Central memory CD4-positive, alpha-beta T cell (primary cell): Measurements from ENCODE around the gene NSDHL.
"Not testable (repeated sequence)": the region's sequence is repeated elsewhere in the genome, so short reads cannot be mapped to it uniquely, and the experiment has no call there.

Source experiments
- DNase-seq: peaks from one replicate; pipeline ENCODE4 v3.0.0; 2022
- total RNA-seq, 3 experiments: gene quantifications; one replicate each; lab custom pipeline; 2026; lab: John Stamatoyannopoulos, UW

Gene NSDHL
- total RNA-seq: 4.6 to 27.2 (median 8.6) reads per million in 3 experiments

DNA sequence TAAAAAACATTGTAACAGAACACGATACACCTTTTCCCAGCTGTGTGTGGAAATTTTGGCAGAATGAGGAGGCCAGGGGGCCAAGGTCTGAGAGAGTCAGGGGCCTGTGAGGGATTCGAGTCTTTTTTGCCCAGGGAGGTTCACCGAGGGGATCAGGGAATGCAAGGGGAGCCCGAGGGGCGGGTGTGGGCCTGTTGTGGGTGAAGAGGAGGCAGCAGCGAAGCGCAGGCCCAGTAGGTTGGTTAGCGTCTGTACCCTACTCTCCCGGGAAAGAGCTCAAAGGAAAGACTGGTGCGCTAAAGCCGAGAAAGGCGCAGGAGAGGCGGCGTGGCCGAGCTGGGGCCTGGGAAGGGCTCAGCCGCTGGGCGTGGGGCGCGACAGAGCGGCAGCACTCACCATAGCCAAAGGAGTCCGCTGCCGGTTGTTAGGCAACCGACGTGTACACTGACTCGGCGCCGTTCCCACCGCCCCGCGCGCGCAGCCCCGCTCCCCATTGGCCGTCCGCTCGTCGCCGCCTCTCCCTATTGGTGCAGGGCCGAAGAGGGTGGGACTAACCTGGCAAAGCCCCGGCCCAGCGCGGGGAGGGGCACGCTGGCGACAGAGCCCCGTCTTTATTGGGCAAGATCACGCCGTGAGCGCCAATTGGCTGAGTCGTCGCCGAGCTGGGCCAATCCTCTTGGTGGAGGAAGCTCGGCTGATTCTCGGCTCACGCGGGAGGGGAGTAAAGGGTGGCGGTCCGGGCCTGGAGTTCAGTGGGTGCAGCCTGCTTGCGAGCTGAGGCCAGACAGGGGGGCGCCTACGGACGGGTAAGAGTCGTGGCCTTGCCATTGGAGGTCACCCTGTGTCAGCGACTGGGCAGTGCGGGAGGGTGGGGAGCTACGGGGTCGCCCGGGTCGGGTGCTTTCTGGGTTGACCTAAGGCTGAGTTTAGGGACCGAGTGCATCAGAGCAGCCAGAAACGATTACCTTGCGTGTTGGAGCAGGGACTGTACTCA, at the start of gene NSDHL, which contains the start of gene CETN2:
Gene NSDHL, plus strand, starts transcription at position 752 of the 994 bp plus-strand sequence. CDS start 15,262 bp downstream, outside the sequence.
Gene CETN2, minus strand, starts transcription at position 446 of the 994 bp plus-strand sequence. Its CDS starts 47 bp downstream, at position 399.
- peak; percentile 93 for DNase-seq

DNA sequence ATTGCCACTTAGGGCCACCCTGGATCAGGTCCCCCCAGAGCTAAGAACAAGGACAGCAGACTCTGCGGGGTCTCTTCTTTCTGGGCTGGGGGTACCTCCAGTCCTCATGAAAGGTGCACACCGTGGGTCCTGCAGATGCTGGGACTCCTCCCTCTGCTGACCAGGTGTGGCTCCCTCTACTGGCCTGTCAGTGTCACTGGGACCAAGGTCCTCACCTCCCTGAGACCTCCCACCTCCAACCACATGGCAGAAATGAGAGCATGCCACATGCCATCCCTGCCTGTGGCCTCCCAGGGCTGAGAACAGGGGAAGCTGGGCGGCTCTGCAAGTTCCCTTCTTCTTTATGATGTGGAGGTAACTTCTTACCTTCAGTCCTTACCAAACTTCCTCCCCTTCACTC, 43.8 kb upstream of the NSDHL start:
- DNase-seq: not testable (repeated sequence)

- no peak for DNase-seq
These were observed 31.9 kb upstream of the NSDHL start for GRCh38 chrX:152798945-152799344.

- DNase-seq: no peak
These were observed 24.8 kb upstream of the NSDHL start for GRCh38 chrX:152806035-152806434.

- DNase-seq: no peak
These were observed 20.5 kb upstream of the NSDHL start for GRCh38 chrX:152810403-152810802.

DNA sequence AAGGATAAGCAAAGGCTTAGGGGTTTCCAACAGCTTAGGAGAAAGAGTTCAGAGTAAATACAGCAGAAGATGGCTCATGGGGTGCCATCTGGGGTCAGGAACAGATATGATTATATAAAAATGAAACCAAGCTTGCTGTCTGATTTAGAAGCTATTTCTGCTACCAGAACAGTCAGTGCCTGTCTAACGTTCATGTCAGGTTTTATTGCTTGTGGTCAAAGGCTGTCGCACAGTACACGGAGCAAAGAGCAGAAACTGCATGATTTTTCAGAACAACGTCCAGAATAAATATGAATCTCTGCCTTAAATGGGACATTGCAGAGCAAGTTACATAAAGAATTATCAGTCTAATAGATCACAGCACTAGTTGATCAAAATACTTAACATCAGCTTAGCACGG, 17.7 kb upstream of the NSDHL start:
- DNase-seq: no peak

GRCh38 chrX:152814048-152814447, 16.8 kb upstream of the NSDHL start:
- no peak for DNase-seq

- no peak for DNase-seq
These were observed 13.6 kb upstream of the NSDHL start for GRCh38 chrX:152817078-152817764.

DNA sequence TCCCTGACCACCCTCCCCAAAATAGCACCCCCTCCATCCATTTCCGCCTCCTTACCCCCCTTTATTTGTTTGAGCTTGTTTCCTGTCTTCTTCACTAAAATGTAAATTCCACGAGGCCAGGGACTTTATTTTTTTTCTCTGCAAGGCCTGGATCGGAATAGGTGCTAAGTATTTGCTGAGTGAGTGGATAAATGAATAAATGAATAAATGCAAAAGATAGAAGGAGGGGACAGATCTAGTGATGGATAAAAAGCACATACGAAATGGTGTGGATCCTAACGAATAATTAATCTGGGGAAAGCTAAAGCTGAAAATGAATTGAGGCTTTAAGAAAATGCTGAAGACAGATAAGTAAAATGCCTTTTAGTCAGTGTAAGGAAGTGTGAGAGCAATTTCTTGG, 12.5 kb upstream of the NSDHL start:
- DNase-seq: no peak

DNA sequence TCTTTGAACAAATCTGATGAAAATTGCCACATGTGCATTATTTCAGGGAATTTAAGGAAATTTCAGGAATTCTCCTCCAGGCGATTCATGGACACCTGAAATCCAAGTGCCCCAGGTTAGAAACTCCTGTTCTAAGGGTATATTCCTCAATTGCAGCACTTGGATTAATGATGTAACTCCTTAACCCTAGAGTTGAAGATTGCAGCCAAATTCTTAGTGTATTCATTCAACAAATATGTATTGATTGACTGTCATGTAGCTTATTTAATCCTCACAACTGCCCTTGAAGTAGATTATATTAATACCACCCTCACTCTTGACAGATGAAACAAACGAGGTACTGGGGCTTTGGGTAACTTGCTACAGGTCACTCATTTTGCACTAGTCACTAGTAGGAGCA, 11.6 kb upstream of the NSDHL start:
- DNase-seq: no peak

DNA sequence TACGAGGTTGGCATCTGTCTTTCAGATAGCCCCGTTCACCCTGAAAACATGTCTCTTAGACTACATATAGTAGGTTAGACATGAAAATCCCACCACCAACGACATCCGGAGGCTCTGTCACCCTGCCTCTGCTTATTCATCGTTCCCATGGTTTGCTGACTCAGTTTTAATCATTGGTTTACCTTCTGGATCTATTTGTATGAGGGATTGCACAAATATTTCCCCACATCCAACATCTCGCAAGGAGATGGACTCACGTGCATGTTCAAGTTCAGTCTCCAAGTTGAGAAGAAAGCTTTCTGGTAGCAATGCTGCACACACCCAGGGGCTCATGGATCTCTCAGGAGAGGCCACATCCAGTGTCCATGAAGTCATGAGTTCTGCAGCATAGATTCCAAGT, 11.1 kb upstream of the NSDHL start:
- no peak for DNase-seq

DNA sequence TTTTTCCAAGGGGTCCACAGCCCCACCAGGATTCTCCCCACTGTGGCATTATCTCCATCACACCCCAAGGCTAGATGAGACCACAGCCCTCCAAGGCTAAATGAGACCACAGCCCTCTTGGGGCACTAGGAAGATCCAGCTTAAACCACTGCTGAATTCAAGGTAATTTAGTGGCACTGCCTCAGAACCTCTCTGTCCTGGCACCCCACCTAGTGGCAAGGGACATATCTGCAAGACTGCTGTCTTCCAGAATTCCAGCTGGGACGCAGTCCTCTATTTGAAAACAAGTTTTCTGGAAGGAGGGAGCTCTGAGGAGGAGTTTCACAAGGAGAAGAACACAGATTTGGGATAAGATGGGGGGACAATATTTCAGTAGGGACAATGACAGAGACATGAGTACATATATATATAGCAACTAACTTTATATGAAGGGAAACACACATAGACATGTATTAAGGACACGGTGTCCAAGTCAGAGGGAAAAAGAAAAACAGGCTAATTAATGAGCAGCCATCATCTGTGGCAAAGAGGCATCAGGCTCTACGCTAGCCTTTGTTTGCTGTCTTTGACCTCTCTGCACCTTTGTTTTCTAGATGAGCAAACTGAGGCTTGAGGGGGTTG, 9.6 kb upstream of the NSDHL start:
- DNase-seq: no peak

DNA sequence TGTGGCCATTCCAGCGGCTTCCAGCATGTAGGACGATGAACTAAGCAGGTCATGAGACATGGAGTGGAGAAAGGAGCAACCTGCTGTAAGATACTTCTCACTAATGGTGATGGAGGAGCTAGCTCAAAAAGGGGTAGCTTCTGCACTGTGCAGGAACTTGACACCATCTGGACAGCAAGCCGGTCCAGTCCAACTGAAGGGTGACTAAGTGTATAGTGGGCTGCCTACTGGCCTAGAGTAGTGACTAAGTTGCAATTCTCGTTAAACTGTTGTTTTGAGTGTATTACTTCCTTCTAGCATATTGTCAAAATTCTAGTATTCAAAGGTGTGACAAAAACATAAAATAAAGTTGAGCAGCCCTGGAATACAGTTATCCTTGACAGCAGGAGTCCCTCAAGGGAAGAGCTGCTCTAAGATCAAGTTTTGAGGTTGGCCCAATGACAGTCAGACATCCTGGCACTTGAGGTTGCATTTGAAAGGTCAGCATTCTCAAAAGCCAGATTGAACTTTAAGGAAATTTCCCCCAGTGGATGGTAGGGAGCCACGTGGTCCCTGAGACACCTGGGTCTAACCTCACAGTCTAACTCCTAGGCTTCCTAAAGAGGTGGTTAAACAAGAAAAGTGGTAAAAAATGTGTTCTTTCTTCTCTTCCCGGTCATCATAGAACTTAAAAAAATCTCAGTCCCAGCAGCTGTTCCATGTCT, 8.3 kb upstream of the NSDHL start:
- DNase-seq: no peak

GRCh38 chrX:152823657-152824056, 7.2 kb upstream of the NSDHL start:
- DNase-seq: no peak

DNA sequence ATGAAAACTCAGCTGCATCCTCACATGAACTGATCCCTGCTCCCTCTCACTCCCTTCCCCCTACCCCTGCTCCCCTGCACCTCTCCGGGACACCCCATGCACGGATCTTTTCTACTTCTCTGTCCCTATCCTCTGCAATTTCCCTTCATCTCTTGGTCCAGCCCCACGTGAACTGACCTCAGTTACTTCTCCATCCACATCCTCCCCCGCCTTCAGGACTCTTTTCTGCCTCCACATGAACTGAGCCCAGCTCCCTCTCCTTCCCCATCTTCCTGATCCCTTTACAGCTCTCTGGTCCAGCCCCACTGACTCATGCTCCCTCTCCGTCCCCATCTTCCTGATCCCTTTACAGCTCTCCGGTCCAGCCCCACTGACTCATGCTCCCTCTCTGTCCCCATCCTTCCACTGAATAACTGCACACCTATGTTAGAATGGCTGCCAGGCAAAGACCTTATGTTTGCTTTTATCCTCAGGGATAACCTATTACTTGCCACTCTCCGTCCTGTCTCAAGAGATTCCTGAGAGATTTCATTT, 6.0 kb upstream of the NSDHL start:
- DNase-seq: no peak

GRCh38 chrX:152831391-152831790, 528 bp downstream of the NSDHL start:
- DNase-seq: no peak

DNA sequence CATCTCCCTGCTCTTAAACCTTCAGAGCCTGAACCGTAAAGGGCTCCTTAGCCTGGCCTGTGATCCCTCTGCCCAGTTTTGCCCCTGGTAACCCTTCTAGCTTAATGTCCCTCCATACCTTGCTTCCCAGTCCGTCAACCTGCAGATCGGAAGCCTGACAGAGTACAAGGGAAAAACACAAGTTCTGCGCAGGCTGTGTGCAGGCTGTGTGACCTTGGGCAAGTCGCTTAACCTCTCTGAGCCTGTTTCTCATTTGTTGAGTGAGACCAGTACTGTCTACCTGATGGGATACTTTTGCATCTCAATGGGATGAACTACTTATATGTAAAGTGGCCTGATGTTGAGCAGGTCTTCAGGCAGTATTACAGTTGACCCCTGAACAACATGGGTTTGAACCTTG, 1.7 kb downstream of the NSDHL start:
- no peak for DNase-seq

GRCh38 chrX:152833378-152833777, 2.5 kb downstream of the NSDHL start:
- no peak for DNase-seq

DNA sequence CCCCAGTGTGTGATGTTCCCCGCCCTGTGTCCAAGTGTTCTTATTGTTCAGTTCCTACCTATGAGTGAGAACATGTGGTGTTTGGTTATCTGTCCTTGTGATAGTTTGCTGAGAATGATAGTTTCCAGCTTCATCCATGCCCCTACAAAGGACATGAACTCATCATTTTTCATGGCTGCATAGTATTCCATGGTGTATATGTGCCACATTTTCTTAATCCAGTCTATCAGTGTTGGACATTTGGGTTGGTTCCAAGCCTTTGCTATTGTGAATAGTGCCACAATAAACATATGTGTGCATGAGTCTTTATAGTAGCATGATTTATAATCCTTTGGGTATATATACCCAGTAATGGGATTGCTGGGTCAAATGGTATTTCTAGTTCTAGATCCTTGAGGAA, 4.6 kb downstream of the NSDHL start:
- not testable (repeated sequence) for DNase-seq

DNA sequence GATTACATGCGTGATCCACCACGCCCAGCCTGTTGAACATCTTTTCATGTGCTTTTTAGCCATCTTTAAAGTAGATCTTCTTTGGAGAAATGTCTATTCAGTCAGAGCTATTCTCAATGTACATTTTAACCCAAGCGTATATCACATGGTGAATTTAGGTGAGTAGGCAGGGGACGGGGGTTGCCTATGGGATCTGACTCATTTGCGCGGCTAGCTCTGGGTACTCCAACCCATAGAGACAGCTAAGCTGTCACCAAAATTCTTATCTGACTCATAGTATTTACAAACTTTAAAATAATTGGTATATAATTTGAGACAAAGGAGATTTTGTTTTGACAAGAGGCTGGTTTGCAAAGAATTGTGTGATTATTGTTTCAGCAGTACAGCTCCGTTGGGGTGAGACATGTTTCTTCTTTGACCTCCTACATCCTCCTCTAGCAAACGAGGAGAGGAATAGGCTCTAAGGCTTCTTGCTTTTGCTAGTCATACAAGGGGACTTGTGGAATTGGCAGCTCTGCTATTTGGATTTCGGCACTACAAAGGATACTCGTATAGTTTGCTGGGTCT, 12.0 kb downstream of the NSDHL start:
- no peak for DNase-seq

- no peak for DNase-seq
These were observed 13.0 kb downstream of the NSDHL start for GRCh38 chrX:152843852-152844251.

DNA sequence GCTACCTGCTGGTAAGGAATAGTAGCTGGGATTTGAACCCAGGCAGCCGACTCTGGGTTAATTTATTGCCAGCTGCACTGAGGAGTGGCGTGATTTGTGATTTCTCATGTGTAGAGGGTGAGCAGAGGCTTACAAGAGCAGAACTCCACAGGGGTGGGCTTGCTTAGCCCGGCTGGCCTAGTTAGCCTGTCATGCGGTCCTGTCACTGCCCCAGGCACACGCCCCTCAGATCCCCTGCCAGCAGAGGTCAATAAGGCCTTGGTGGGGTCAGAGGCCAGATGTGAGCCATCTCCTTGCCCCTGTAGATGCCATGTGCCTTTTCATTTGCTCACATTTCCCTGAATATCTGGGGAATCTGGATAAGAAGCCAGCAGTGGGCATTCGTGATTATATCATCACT, 13.4 kb downstream of the NSDHL start:
- no peak for DNase-seq
